H1 (cell line): Measurements from ENCODE around the gene BSND. TPM values are rescaled to one million over a fixed set of nuclear protein-coding genes. Genes with fewer than 3 reads are reported as not detected.

Experiments
- KDM1A ChIP-seq: fragments of 200-600, 300-600 bp; sonication (generic); IDR thresholded peaks from 2 replicates; pipeline ENCODE4 v1.7.1; 2016; ENCODE audit warnings: mild to moderate bottlenecking, low read length, borderline replicate concordance
- POLR2AphosphoS5 ChIP-seq: IDR thresholded peaks from 2 replicates; pipeline ENCODE4 v1.6.1; 2011; ENCODE audit warnings: low read depth, low read length
- POU5F1 ChIP-seq: IDR thresholded peaks from 2 replicates; pipeline ENCODE4 v1.6.1; 2011; ENCODE audit warnings: low read depth, mild to moderate bottlenecking, low read length, moderate library complexity
- RXRA ChIP-seq: IDR thresholded peaks from 2 replicates; pipeline ENCODE4 v1.6.1; 2011; ENCODE audit warnings: low read depth, mild to moderate bottlenecking, low read length, moderate library complexity; ENCODE audit not compliant: insufficient read depth
- SIN3A ChIP-seq, 2 experiments: IDR thresholded peaks in 1 of 2; conservative IDR thresholded peaks in 1 of 2; 2 replicates each; pipeline ENCODE4 v1.6.1; 2011 to 2012; ENCODE audit warnings: low read length in 2 of 2, improper control_type of control experiment in 1 of 2, low read depth in 1 of 2, mild to moderate bottlenecking in 1 of 2
- SP2 ChIP-seq: IDR thresholded peaks from 2 replicates; pipeline ENCODE4 v1.6.1; 2012; ENCODE audit warnings: mild to moderate bottlenecking, low read length, inconsistent platforms
- SUZ12 ChIP-seq: fragments of 200-600 bp; sonication (generic); IDR thresholded peaks from 2 replicates; pipeline ENCODE4 v1.6.1; 2012; ENCODE audit warnings: mild to moderate bottlenecking, inconsistent platforms, low read length, moderate library complexity, mixed read lengths
- polyA plus RNA-seq, 7 experiments: library from polyadenylated mRNA; depleted of rRNA in 3 of 7; stranded (reverse) in 5 of 7; unstranded in 2 of 7; fragments of >200 nt in 5 of 7; fragments of 200-250 nt in 2 of 7; gene quantifications; 1 replicate in 5 of 7; 2 replicates in 1 of 7; 4 replicates in 1 of 7; pipeline versions ENCODE4 v1.2.1 to v1.2.3, GENCODE V29; 2011 to 2013; ENCODE audit warnings: missing spikeins in 2 of 7, mixed read lengths in 2 of 7
- total RNA-seq: library from RNA; stranded (reverse); fragmentation: NEBNext Ultra II Directional; extraction: Animal tissue kit (Norgen Biotek cat#: 25700); gene quantifications from 2 replicates; pipeline ENCODE4 v1.2.1, GENCODE V29; 2021
- TF ChIP-seq, protein P1 (sequence below): fragments of 300-600 bp; sonication (generic); IDR thresholded peaks from 2 replicates; pipeline ENCODE4 v1.7.1; 2012; ENCODE audit warnings: low read length, moderate library complexity, mild to moderate bottlenecking, inconsistent platforms; ENCODE audit not compliant: insufficient replicate concordance

BSND gene
- total and polyA plus RNA-seq, 2 of the 8 experiments (the other 6 are each of a cell fraction or from before 2014, with no cell fraction given) = 0.43 to 0.68 TPM

DNA sequence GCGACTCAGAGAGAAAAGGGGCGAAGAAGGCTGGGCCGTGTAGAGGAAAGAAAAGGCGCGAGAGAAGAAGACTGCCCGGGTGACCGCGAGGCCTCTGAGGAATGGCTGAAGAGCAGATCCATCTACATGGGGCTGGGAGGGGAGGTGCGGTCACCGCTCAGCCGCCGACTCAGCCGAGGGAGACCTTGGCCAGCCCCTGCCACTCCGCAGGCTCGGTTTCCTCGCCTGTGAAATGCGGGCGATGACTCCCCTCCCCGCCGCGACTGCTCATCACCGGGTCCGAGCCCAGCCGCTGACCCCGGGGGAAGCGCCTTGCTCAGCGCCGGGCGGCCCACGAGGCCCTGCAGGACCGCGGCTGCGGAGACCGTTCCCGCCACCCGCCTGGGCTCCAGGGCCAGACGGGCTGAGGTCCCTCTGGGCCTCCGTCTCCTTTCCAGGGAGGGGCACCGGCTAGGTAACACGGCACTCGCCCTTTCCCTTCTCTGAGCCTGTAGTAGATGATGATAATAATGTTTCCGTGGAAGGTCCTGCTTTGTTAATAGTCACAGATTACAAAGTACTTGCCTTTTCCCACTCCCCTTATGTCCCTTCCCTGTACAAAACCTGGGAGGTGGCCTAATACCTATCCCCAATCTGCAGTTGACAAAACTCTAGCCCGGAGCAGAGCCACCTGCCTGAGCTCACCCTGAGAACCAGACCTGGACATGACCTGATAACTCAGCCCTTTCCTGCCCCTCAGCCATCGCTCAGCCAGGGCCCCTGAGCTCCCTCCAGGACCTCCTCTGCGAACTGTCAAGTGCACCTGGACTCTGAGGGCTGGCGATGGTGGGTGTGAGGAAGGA is 1.6 kb upstream of the BSND start (continued):
- TF ChIP-seq, protein P1, sequence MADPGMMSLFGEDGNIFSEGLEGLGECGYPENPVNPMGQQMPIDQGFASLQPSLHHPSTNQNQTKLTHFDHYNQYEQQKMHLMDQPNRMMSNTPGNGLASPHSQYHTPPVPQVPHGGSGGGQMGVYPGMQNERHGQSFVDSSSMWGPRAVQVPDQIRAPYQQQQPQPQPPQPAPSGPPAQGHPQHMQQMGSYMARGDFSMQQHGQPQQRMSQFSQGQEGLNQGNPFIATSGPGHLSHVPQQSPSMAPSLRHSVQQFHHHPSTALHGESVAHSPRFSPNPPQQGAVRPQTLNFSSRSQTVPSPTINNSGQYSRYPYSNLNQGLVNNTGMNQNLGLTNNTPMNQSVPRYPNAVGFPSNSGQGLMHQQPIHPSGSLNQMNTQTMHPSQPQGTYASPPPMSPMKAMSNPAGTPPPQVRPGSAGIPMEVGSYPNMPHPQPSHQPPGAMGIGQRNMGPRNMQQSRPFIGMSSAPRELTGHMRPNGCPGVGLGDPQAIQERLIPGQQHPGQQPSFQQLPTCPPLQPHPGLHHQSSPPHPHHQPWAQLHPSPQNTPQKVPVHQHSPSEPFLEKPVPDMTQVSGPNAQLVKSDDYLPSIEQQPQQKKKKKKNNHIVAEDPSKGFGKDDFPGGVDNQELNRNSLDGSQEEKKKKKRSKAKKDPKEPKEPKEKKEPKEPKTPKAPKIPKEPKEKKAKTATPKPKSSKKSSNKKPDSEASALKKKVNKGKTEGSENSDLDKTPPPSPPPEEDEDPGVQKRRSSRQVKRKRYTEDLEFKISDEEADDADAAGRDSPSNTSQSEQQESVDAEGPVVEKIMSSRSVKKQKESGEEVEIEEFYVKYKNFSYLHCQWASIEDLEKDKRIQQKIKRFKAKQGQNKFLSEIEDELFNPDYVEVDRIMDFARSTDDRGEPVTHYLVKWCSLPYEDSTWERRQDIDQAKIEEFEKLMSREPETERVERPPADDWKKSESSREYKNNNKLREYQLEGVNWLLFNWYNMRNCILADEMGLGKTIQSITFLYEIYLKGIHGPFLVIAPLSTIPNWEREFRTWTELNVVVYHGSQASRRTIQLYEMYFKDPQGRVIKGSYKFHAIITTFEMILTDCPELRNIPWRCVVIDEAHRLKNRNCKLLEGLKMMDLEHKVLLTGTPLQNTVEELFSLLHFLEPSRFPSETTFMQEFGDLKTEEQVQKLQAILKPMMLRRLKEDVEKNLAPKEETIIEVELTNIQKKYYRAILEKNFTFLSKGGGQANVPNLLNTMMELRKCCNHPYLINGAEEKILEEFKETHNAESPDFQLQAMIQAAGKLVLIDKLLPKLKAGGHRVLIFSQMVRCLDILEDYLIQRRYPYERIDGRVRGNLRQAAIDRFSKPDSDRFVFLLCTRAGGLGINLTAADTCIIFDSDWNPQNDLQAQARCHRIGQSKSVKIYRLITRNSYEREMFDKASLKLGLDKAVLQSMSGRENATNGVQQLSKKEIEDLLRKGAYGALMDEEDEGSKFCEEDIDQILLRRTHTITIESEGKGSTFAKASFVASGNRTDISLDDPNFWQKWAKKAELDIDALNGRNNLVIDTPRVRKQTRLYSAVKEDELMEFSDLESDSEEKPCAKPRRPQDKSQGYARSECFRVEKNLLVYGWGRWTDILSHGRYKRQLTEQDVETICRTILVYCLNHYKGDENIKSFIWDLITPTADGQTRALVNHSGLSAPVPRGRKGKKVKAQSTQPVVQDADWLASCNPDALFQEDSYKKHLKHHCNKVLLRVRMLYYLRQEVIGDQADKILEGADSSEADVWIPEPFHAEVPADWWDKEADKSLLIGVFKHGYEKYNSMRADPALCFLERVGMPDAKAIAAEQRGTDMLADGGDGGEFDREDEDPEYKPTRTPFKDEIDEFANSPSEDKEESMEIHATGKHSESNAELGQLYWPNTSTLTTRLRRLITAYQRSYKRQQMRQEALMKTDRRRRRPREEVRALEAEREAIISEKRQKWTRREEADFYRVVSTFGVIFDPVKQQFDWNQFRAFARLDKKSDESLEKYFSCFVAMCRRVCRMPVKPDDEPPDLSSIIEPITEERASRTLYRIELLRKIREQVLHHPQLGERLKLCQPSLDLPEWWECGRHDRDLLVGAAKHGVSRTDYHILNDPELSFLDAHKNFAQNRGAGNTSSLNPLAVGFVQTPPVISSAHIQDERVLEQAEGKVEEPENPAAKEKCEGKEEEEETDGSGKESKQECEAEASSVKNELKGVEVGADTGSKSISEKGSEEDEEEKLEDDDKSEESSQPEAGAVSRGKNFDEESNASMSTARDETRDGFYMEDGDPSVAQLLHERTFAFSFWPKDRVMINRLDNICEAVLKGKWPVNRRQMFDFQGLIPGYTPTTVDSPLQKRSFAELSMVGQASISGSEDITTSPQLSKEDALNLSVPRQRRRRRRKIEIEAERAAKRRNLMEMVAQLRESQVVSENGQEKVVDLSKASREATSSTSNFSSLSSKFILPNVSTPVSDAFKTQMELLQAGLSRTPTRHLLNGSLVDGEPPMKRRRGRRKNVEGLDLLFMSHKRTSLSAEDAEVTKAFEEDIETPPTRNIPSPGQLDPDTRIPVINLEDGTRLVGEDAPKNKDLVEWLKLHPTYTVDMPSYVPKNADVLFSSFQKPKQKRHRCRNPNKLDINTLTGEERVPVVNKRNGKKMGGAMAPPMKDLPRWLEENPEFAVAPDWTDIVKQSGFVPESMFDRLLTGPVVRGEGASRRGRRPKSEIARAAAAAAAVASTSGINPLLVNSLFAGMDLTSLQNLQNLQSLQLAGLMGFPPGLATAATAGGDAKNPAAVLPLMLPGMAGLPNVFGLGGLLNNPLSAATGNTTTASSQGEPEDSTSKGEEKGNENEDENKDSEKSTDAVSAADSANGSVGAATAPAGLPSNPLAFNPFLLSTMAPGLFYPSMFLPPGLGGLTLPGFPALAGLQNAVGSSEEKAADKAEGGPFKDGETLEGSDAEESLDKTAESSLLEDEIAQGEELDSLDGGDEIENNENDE = no peak
- TF ChIP-seq SUZ12 (peak; percentile 56; the same call in 1 of the 2 replicates), SIN3A (conservative IDR thresholded peaks at IDR 0.05 in 1 of 2, IDR thresholded peaks at IDR 0.05 in 1 of 2; ENCODE audit: low read depth in 1 of 2, low read length in 2 of 2) (0 out of 4 replicates have a peak, but pooled peaks of 1 of the 2 experiments have one; percentile 5), RXRA (no peak), POLR2AphosphoS5 (no peak), SP2 (no peak), POU5F1 (no peak), KDM1A (no peak)
